HG02642 (cell line): ENCODE measurements around the gene ADAMTS17.
"Not testable (repeated sequence)": the region's sequence is repeated elsewhere in the genome, so short reads cannot be mapped to it uniquely, and the experiment has no call there.

ENCODE experiments used
- ATAC-seq: cut with Tn5 transposase; IDR thresholded peaks from one replicate; pipeline ENCODE4 v1.9.1; 2021; ENCODE audit warnings: mild to moderate bottlenecking; ENCODE audit not compliant: unreplicated experiment, poor library complexity

Gene ADAMTS17

GRCh38 chr15:99951511-99951910 is 390.3 kb downstream of the ADAMTS17 start:
- no peak for ATAC-seq

DNA sequence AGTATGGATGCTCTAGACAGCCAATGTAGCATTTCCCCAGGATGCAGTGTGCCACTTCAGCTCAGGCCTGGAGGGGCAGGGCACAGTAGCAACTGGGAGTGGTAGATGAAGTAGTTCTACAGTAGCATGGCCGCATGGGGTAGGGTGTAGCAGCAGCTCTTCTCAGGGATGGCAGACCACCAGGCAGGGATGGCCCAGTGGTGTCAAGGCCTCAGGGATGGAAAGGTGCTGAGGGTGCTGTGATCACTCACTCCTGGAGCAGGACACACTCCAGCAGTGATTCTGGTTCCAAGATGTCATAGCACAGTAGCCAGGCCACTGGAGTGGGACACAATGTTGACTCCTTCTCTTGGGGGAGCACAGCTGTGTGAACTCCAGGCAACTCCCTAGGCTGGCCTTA is 397.6 kb downstream of the ADAMTS17 start:
- ATAC-seq, result no peak

- ATAC-seq, result no peak
Measured at GRCh38 chr15:99943466-99943865, 398.3 kb downstream of the ADAMTS17 start.

GRCh38 chr15:99932676-99933402 is 408.9 kb downstream of the ADAMTS17 start:
- ATAC-seq, result no peak

GRCh38 chr15:99931703-99932603 is 409.8 kb downstream of the ADAMTS17 start:
- no peak for ATAC-seq

- no peak for ATAC-seq
Measured at GRCh38 chr15:99930696-99931095, 411.1 kb downstream of the ADAMTS17 start.

DNA sequence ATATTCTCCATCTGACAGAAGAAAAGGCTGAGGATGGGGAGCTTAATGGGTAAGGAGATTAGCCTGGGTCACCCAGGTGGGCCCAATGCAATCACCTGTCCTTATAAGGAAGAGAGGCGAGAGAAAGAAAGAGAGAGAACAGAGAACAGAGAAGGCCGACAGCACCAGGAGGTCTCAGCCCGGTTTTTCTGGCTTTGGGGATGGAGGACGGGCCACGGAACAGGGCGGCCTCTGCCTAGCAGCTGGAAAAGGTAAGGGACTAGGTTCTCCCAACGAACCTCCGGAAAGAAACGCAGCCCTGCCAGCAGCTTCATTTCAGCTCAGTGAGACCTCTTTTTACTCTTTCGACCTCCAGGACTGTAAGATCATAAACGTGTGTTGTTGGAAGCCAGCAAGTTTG is 412.5 kb downstream of the ADAMTS17 start:
- no peak for ATAC-seq

- ATAC-seq, result peak; percentile 97
Measured at GRCh38 chr15:99928429-99928981, 413.3 kb downstream of the ADAMTS17 start.

DNA sequence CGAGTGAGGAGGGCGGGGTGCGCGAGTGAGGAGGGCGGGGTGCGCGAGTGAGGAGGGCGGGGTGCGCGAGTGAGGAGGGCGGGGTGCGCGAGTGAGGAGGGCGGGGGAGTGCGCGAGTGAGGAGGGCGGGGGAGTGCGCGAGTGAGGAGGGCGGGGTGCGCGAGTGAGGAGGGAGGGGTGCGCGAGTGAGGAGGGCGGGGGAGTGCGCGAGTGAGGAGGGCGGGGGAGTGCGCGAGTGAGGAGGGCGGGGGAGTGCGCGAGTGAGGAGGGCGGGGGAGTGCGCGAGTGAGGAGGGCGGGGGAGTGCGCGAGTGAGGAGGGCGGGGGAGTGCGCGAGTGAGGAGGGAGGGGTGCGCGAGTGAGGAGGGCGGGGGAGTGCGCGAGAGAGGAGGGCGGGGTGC is 415.2 kb downstream of the ADAMTS17 start:
- not testable (repeated sequence) for ATAC-seq

DNA sequence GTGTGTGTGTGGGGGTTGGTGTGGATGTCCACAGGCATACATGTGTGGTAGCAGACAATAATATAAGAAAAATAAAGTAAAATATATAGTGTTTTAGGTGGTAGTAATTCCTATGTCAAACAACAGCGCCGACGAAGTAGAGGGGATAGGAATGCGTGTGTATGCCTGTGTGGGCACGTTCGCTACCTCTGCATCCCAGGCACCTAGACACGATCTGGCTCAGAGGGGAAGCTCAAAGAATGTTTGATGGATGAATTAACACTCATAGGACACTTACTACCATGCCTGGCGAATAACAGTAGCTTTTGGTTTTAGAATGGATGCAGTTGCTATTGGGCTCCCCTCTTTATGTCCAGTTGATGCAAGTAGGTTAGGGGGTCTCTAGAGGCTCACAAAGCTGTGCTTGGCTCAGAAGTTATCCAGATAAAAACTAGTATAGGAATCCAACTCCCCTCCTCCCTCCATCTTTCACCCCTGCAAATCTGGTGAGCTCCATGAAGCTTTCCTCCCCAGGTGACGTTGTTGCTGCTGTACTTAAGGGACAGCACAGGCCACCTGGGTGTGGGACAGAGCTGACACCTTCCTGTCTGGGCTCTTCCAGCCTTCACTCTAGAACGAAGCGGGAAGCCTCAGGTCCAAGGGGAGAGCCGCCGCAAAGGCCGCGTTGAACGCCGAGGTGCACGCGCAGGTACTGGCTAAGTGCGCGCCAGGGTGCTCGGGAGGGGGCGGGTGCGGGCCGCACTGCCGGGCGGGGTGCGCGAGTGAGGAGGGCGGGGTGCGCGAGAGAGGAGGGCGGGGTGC is 415.9 kb downstream of the ADAMTS17 start:
- no peak for ATAC-seq

DNA sequence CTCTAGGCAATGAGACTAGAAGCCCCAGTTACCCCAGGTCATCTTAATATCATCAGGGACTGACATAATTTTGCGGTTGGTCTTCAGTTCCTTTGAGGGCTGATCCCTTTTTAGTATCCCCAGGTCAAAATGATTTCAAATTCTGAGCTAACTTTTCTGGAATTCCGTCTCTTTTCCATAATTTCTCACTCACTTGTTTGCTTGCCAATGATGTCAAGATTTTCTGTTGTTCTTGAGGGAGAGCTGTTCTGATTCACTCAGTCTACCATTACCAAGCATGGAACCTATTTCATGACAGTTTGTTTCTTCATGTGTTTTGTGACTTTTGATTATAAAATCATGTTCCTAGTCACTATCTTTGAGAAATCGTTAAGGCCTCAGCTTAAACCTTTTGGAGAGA is 418.1 kb downstream of the ADAMTS17 start:
- no peak for ATAC-seq
